ENCODE results near the gene MTR.

Gene MTR

DNA sequence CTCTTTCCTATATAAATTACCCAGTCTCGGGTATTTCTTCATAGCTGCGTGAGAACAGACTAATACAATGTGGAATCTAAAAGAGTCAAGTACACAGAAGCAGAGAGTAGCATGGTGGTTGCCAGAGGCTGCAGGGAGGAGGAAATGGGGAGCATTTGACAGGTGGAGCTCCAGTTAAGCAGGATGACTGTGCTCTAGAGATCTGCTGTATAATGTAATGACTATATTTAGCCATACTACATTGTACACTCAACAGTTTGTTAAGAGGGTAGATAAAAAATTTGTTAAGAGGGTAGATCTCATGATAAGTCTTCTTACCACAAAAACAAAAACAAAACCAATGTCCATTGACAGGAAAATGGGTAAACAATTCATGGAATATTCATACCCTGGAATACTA, 127.1 kb downstream of the MTR start:
- in situ Hi-C loops (cut with MboI; ENCODE audit: low pct_unique_long_range_greater_than_20kb, low sequenced_read_pairs) = no loop called here

DNA sequence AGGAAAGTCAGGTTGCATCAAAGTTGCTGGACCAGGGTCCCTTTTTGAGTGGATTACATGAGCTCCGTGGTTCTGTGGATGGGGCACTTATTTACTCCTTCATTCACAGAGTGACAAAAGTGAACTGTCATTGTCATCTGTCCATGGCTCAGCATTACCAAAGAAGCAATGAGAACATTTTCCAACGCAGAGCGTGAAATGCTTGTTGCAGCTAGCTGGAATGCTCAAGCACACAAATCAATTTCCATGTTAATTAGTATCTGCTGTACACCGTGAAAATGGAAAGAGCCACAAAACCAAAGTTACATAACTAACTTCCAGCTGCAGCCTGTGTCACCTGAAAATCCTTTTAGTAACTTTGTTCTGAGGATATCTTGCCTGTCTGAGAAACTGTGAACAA, 130.3 kb downstream of the MTR start:
- in situ Hi-C loops (cut with MboI; ENCODE audit: low pct_unique_long_range_greater_than_20kb, low sequenced_read_pairs) = no loop called here

More for the DNA sequence above, 127.1 kb downstream of the MTR start:
- DNase-seq = no peak

DNA sequence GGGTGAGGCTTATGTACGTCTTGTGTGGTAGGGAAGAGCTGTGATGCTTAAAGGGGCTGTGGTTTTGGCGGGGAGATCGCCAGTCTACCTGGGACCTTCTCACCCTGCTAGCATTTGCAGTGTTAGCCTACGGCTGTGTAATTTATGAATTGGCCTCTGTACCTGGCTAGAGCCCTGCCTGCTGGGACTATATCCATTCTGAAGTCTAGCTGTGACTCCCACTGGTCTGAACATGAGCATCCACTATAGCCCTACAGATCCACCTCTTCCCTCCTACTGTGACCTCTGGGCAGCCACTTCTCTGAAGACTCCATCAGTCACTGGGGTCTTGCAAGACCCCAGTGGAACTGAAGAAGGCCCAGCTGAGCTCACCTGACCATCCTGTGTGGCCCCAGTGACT, 135.4 kb downstream of the MTR start:
- in situ Hi-C loops (cut with MboI; ENCODE audit: low pct_unique_long_range_greater_than_20kb, low sequenced_read_pairs) = no loop called here
- no peak for DNase-seq

More for the DNA sequence above, 130.3 kb downstream of the MTR start:
- no peak for DNase-seq

DNA sequence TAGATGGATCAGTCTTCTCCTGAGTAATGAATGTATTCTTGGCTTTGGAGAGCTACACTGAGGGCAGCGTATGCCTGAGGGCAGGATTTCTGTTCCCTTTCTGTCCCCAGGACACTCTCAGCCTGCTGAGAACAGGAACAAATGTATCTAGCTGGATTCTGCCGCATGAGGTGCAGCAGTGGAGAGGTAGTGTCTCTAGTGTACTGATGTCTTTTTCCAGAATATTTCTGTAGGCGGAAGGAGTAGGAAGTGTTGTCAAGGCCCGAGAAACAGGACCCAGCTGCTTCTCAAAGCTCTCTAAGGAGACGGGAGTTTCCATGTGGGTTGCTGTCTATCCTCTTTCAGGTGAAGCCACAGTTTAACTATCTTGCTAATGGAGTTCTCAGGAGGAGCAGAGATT, 143.7 kb downstream of the MTR start:
- in situ Hi-C loops (cut with MboI; ENCODE audit: low pct_unique_long_range_greater_than_20kb, low sequenced_read_pairs) = no loop called here

DNA sequence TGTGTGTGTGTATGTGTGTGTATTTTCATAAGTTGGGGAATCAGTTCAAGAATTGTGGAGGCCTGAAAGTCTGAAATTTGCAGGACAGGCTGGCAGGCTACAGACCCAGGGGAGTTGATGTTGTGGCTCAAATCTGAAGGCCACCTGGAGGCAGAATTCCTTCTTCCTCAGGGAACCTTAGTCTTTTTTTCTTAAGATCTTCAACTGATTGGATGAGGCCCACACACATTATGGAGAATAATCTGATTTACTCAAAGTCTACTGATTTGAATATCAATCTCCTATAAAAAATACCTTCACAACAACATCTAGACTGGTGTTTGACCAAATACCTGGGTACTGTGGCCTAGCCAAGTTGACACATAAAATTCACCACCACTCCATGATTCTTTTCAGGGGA, 147.3 kb downstream of the MTR start:
- DNase-seq = no peak
- in situ Hi-C loops (cut with MboI; ENCODE audit: low pct_unique_long_range_greater_than_20kb, low sequenced_read_pairs) = no loop called here

More for the DNA sequence above, 143.7 kb downstream of the MTR start:
- DNase-seq = no peak

GRCh38 chr1:236944556-236944955, 149.5 kb downstream of the MTR start:
- no peak for DNase-seq
- in situ Hi-C loops (cut with MboI; ENCODE audit: low pct_unique_long_range_greater_than_20kb, low sequenced_read_pairs) = no loop called here

- no peak for DNase-seq
- in situ Hi-C loops (cut with MboI; ENCODE audit: low pct_unique_long_range_greater_than_20kb, low sequenced_read_pairs) = no loop called here
Observed at GRCh38 chr1:236945002-236945401, 149.9 kb downstream of the MTR start.

DNA sequence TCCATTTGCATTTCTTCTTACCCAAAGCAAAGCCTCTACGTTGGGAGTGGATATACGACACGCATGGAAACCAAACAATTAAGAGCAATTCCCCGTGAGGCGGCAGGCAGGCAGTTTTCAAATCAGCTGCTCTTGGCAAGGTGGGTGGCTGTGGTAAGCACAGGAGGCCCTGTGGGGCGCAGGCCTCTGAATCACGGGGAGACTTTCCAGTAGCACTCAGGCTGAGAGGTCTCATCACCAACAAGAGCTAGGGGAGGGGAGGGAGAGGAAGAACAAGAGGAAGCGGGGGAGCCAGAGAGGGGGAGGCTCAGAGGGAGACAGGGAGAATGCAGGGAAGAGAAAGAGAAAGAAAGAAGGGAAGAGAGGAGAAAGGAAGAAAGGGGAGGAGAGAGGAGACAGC, 152.7 kb downstream of the MTR start:
- DNase-seq = no peak
- in situ Hi-C loops (cut with MboI; ENCODE audit: low pct_unique_long_range_greater_than_20kb, low sequenced_read_pairs) = no loop called here

DNA sequence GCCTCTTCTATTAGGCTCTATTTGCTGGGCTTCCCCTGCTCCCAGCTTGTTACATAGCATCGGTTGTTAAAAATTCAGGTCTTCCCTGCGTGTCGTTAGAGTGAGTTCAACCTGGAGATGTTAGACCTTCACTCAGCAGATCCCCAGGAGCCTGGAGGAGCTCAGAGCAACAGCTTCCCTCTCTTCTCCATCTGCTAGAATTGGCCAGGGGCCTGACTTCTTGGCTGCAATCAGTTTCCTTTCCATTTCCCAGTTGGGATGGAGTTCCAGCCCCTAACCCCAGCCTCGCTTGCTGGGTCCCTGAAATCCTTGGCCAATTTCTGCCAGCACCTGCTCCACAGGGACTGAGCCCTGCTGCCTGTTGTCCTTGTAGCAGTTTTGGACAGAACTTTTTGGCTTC, 153.3 kb downstream of the MTR start:
- no peak for DNase-seq
- in situ Hi-C loops (cut with MboI; ENCODE audit: low pct_unique_long_range_greater_than_20kb, low sequenced_read_pairs) = no loop called here

GRCh38 chr1:236948996-236949395, 153.9 kb downstream of the MTR start:
- in situ Hi-C loops (cut with MboI; ENCODE audit: low pct_unique_long_range_greater_than_20kb, low sequenced_read_pairs) = no loop called here
- no peak for DNase-seq

DNA sequence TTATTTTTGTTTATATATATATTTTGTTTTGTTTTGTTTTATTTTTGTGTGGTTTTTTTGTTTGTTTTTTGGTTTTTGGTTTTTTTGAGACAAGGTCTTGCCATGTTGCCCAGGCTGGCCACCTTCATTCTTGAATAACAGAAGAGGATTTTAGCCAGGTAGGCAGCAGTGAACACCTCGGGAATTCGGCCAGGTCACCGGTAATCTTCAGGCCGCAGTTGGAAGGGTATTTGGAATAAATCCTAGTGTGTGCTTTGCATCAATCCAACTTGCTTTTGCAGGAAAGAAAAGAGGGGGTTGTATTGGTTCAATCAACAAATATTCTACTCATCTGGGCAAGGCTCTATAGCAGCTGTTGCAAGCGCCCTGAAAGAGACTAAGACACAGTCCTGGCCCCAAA, 155.3 kb downstream of the MTR start:
- in situ Hi-C loops (cut with MboI; ENCODE audit: low pct_unique_long_range_greater_than_20kb, low sequenced_read_pairs) = no loop called here
- no peak for DNase-seq

DNA sequence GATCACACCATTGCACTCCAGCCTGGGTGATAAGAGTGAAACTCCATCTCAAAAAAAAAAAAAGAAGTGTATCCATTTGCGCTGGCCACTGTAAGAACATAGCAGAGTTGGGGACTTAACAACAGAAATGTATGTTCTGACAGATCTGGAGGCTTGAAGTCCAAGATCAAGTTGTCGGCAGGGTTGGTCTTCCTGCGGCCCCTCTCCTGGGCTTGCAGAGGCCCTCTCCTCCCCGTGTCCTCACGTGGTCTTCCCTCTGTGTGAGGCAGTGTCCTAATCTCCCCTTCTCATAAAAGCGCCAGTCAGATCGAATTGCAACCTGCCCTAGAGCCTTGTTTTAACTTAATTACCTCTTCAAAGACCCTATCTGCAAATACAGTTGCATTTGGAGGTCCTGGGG, 156.6 kb downstream of the MTR start:
- no peak for DNase-seq
- in situ Hi-C loops (cut with MboI; ENCODE audit: low pct_unique_long_range_greater_than_20kb, low sequenced_read_pairs) = no loop called here

GRCh38 chr1:236952246-236953003, 157.3 kb downstream of the MTR start:
- in situ Hi-C loops (cut with MboI; ENCODE audit: low pct_unique_long_range_greater_than_20kb, low sequenced_read_pairs) = no loop called here
- no peak for DNase-seq

DNA sequence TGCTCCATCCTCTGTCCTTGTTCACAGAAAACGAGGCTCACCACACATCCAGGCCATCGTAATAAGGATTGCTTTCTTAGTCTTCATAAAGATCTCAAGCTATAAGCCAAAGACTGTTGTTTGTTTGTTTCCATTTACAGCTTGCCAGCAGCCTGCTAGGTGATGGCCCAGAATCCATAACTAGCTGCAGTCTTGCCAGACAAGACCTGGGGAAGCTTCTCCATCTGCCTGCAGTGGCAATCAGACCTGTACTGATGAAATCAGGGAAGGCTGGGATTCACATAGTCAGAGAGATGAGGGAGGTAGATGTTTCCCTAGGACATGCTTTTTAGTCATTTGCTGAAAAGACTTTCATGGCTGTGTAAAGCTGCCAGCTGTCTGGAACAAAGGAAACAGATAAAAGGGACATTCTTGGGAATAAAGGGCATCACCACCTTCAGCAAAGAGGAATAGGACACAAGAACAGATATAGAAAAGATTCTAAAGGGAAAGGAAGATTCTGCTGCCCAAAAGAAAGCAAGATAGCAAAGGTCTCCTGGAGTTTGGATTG, 158.1 kb downstream of the MTR start:
- in situ Hi-C loops (cut with MboI; ENCODE audit: low pct_unique_long_range_greater_than_20kb, low sequenced_read_pairs) = no loop called here
- no peak for DNase-seq
